ENCODE measurements around the gene SLC44A1. TPM values are rescaled to one million over a fixed set of nuclear protein-coding genes. Genes with fewer than 3 reads are reported as not detected.
A peak's percentile ranks its signal among the peaks of the same experiment; 100 is the strongest.

SLC44A1 gene
- polyA plus RNA-seq, 1 of the 3 experiments (the other 2 are of a cell fraction), result 4.5 TPM

DNA sequence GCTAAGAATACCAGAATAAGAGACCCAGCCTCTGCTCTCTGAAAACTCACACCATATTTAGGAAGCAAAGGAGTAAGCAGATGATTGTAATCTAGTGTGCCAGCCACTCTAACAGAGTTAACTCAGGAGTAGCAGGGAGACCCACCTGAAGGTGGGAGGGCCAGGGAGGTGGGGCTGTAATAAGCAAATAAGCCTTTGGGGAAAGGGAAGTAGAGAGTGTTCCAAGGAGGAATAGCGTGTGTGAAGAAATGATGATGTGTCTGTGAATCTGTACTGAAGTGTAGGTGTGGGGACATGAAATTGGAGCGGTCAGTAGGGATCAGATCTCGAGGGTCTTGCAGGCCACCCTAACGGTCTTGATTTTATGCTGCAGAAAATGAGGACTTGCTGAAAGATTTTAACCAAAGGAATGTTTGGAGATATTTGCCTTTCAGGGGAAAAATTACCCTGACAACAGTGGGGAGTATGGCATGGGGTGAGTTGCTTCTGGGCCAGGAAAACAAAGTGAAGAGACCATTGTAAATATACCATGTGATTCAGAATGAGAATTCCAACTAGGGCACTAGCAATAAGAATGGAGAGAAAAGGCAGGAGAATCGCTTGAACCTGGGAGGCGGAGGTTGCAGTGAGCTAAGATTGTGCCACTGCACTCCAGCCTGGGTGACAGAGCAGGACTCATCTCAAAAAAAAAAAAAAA, 159.2 kb downstream of the SLC44A1 start:
- ChIA-PET CTCF (interaction anchor here (1.1 to 3.0 kb wide), 2 partner anchors 12 to 159 kb away, joined by 3 to 15 read pairs; partner anchors contain the start of gene SLC44A1), POLR2A (no interaction called here)
- Histone ChIP-seq H3K4me2 (no peak overlapping the region), H3K27me3 (ENCODE audit: insufficient read depth) (no peaks in the 10 kb centered on the region), H3K27ac (ENCODE audit: low read depth in 2 of 2, low read length in 1 of 2) (no peak overlapping the region), H3K9ac (no peak overlapping the region), H3K4me1 (ENCODE audit: control insufficient read depth in 1 of 2, insufficient read depth in 2 of 2, low read depth in 1 of 2, low read length in 1 of 2) (no peaks in the 10 kb centered on the region), H2AFZ (ENCODE audit: low read depth) (no peak overlapping the region), H3F3A (replicated peaks; ENCODE audit: insufficient read depth) (no peaks in the 10 kb centered on the region), H3K36me3 (replicated peaks in 1 of 2; ENCODE audit: control insufficient read depth in 1 of 2, insufficient read depth in 2 of 2, low read length in 1 of 2) (no peaks in the 10 kb centered on the region), H3K9me3 (no peaks in the 10 kb centered on the region), H4K20me1 (ENCODE audit: insufficient read depth) (no peaks in the 10 kb centered on the region), H3K9me2 (no peaks in the 10 kb centered on the region), H3K79me2 (ENCODE audit: insufficient read depth) (no peaks in the 10 kb centered on the region), H3K4me3 (ENCODE audit: low read depth in 2 of 2, low read length in 1 of 2) (no peak overlapping the region)
- no peak for TF ChIP-seq FOXM1 (IDR thresholded peaks at IDR 0.05; ENCODE audit: low read depth)
- TF ChIP-seq, protein P1, sequence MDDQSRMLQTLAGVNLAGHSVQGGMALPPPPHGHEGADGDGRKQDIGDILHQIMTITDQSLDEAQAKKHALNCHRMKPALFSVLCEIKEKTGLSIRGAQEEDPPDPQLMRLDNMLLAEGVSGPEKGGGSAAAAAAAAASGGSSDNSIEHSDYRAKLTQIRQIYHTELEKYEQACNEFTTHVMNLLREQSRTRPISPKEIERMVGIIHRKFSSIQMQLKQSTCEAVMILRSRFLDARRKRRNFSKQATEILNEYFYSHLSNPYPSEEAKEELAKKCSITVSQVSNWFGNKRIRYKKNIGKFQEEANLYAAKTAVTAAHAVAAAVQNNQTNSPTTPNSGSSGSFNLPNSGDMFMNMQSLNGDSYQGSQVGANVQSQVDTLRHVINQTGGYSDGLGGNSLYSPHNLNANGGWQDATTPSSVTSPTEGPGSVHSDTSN (IDR thresholded peaks at IDR 0.05), result no peak
- no peak for DNase-seq
- 87% methylated on average over 6 of the region's 6 CpGs for WGBS (ENCODE audit: low lambda C conversion rate)

DNA sequence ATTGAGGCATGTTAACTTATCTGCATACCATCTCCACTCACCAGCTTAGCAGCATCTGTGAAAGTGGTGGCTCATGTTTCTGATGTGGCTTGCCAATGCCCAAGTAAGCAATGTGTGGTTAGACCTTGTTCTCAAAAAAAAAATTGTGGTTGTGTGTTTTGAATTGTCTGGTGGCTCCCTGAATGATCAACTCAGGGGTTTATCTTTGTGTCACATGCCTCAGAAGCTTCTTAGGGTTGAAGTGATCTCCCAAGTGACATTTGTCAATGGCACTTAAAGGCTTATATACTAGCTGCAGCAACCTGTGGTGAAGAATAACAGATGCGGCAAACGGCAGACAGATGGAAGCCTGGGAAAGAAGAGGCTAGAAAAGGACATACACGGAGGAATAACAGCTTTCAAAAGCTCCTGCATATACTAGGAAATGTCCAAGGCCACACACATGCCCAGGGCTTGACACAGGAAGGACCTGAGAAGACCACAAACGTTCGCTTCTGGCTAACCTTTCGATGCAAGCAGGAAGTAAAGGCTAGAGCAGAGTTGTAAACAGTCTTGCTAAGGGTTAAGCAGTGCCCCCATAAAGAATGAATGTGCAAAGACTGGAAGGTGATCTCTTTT, 161.2 kb downstream of the SLC44A1 start:
- H3K9me3 ChIP-seq, result no peaks in the 10 kb centered on the region
- TF ChIP-seq CTCF (IDR thresholded peaks at IDR 0.05), result no peak
- no peak for TF ChIP-seq FOXJ3 (CRISPR knock-in tag; IDR thresholded peaks at IDR 0.05)
- peak; percentile 47; the same call in 1 of the 2 replicates for TF ChIP-seq TCF12 (IDR thresholded peaks at IDR 0.05)
- no peak overlapping the region for H3K4me2 ChIP-seq
- H3K79me2 ChIP-seq (ENCODE audit: insufficient read depth), result no peaks in the 10 kb centered on the region
- H3K4me1 ChIP-seq (ENCODE audit: control insufficient read depth in 1 of 2, insufficient read depth in 2 of 2, low read depth in 1 of 2, low read length in 1 of 2), result no peaks in the 10 kb centered on the region
- no peaks in the 10 kb centered on the region for H3K27me3 ChIP-seq (ENCODE audit: insufficient read depth)
- ChIA-PET CTCF (interaction anchor here (0.7 to 2.1 kb wide), 3 partner anchors 9 to 437 kb away, joined by 3 to 14 read pairs (median 3); no protein-coding TSS in a partner anchor), POLR2A (no interaction called here)
- whole genome bisulfite sequencing (ENCODE audit: low lambda C conversion rate), result 79% methylated on average over 6 of the region's 6 CpGs
- no peaks in the 10 kb centered on the region for H4K20me1 ChIP-seq (ENCODE audit: insufficient read depth)
- no peaks in the 10 kb centered on the region for H3K36me3 ChIP-seq (replicated peaks in 1 of 2; ENCODE audit: control insufficient read depth in 1 of 2, insufficient read depth in 2 of 2, low read length in 1 of 2)
- H2AFZ ChIP-seq (ENCODE audit: low read depth), result no peak overlapping the region
- no peaks in the 10 kb centered on the region for H3F3A ChIP-seq (replicated peaks; ENCODE audit: insufficient read depth)
- DNase-seq, result no peak
- H3K27ac ChIP-seq (ENCODE audit: low read depth in 2 of 2, low read length in 1 of 2), result no peak overlapping the region
- H3K4me3 ChIP-seq (ENCODE audit: low read depth in 2 of 2, low read length in 1 of 2), result no peak overlapping the region
- no peak overlapping the region for H3K9ac ChIP-seq
- H3K9me2 ChIP-seq, result no peaks in the 10 kb centered on the region

DNA sequence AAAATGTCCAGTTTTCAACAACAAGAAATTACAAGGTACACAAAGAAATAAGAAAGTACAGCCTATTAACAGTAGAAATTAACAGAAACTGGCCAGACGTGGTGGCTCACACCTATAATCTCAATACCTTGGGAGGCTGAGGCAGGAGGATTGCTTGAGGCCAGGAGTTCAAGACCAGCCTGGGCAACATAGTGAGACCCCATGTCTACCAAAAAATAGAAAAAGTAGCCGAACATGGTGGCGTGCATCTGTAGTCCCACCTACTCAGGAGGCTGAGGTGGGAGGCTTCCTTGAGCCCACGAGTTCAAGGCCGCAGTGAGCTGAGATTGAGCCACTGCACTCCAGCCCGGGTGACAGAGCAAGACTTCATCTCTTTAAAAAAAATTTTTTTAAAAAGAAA, 161.9 kb downstream of the SLC44A1 start:
- H3K9ac ChIP-seq, result no peak overlapping the region
- no peak for DNase-seq
- WGBS (ENCODE audit: low lambda C conversion rate), result 89% methylated on average over 6 of the region's 6 CpGs
- H3K9me2 ChIP-seq, result no peaks in the 10 kb centered on the region
- H3K79me2 ChIP-seq (ENCODE audit: insufficient read depth), result no peaks in the 10 kb centered on the region
- H2AFZ ChIP-seq (ENCODE audit: low read depth), result no peak overlapping the region
- POLR2A ChIA-PET, result no interaction called here
- no peaks in the 10 kb centered on the region for H3F3A ChIP-seq (replicated peaks; ENCODE audit: insufficient read depth)
- no peak overlapping the region for H3K4me2 ChIP-seq
- H3K27ac ChIP-seq (ENCODE audit: low read depth in 2 of 2, low read length in 1 of 2), result no peak overlapping the region
- no peaks in the 10 kb centered on the region for H3K4me1 ChIP-seq (ENCODE audit: control insufficient read depth in 1 of 2, insufficient read depth in 2 of 2, low read depth in 1 of 2, low read length in 1 of 2)
- H3K4me3 ChIP-seq (ENCODE audit: low read depth in 2 of 2, low read length in 1 of 2), result no peak overlapping the region
- no peaks in the 10 kb centered on the region for H3K27me3 ChIP-seq (ENCODE audit: insufficient read depth)
- TF ChIP-seq YY1 (IDR thresholded peaks at IDR 0.05; ENCODE audit: low read depth), result no peak
- no peak for TF ChIP-seq GABPA (IDR thresholded peaks at IDR 0.05; ENCODE audit: low read depth)
- no peak for TF ChIP-seq TEAD4 (IDR thresholded peaks at IDR 0.05; ENCODE audit: borderline replicate concordance, insufficient read depth)
- no peak for TF ChIP-seq USF2 (IDR thresholded peaks at IDR 0.05; ENCODE audit: borderline replicate concordance, low read depth, low read length)
- no peak for TF ChIP-seq TAF1 (IDR thresholded peaks at IDR 0.05; ENCODE audit: borderline replicate concordance, low read depth, low read length)
- TF ChIP-seq GATA2 (CRISPR knock-in tag; IDR thresholded peaks at IDR 0.05), result no peak
- no peak for TF ChIP-seq FOXJ3 (CRISPR knock-in tag; IDR thresholded peaks at IDR 0.05)
- no peak for TF ChIP-seq CHD2 (IDR thresholded peaks at IDR 0.05; ENCODE audit: low read length, partially characterized antibody)
- TF ChIP-seq POLR2AphosphoS5 (IDR thresholded peaks at IDR 0.05; ENCODE audit: low read depth, low read length), result no peak
- H3K9me3 ChIP-seq, result no peaks in the 10 kb centered on the region
- CTCF ChIA-PET, result interaction anchor here (2.1 kb wide), 1 partner anchor 8 kb away, joined by 14 read pairs; no protein-coding TSS in a partner anchor
- no peaks in the 10 kb centered on the region for H3K36me3 ChIP-seq (replicated peaks in 1 of 2; ENCODE audit: control insufficient read depth in 1 of 2, insufficient read depth in 2 of 2, low read length in 1 of 2)
- no peaks in the 10 kb centered on the region for H4K20me1 ChIP-seq (ENCODE audit: insufficient read depth)
